WTC11 (cell line): ENCODE data around the gene DAPK3. TPM values are rescaled to one million over a fixed set of nuclear protein-coding genes. Genes with fewer than 3 reads are reported as not detected.

Experiments used
- ATAC-seq: fragments of 200-7000 bp; cut with Tn5 transposase; 2 replicates; pipeline ENCODE4 v1.10.0; 2021; ENCODE audit warnings: mild to moderate bottlenecking, moderate library complexity
- CTCF ChIA-PET: fragments of 300-600 bp; sonication (Branson Sonifier 250); formaldehyde crosslinking; loops from one replicate; lab custom pipeline; 2021; ENCODE audit warnings: antibody characterized with exemption; lab: Charles Lee
- POLR2A ChIA-PET: fragments of 350-600 bp; sonication (Branson Sonifier 250); formaldehyde crosslinking; loops from one replicate; lab custom pipeline; 2021; ENCODE audit warnings: antibody characterized with exemption; lab: Charles Lee
- DNase-seq: peaks from one replicate; pipeline ENCODE4 v3.0.0; 2021; ENCODE audit warnings: low spot score
- H3K27ac Mint-ChIP-seq: 2 replicates; pipeline ENCODE4 v1.8.0; 2021; ENCODE audit warnings: mixed read lengths
- H3K27me3 Mint-ChIP-seq: 2 replicates; pipeline ENCODE4 v1.8.0; 2021; ENCODE audit warnings: low read depth, mild to moderate bottlenecking, moderate library complexity, mixed read lengths
- H3K36me3 Mint-ChIP-seq: 2 replicates; pipeline ENCODE4 v1.8.0; 2021; ENCODE audit warnings: mixed read lengths
- H3K4me1 Mint-ChIP-seq: 2 replicates; pipeline ENCODE4 v1.8.0; 2022; ENCODE audit warnings: mixed read lengths
- H3K4me3 Mint-ChIP-seq: 2 replicates; pipeline ENCODE4 v1.8.0; 2021; ENCODE audit warnings: mild to moderate bottlenecking, moderate library complexity, mixed read lengths
- H3K9me3 Mint-ChIP-seq: 2 replicates; pipeline ENCODE4 v1.8.0; 2021; ENCODE audit warnings: mixed read lengths
- AFF4 ChIP-seq: sonication (generic); formaldehyde crosslinking; IDR thresholded peaks from 2 replicates; pipeline ENCODE4 v1.8.1; 2023; ENCODE audit warnings: mild to moderate bottlenecking, missing genetic modification reagents, borderline replicate concordance
- AR ChIP-seq: fragments of 250-450 bp; sonication (Bioruptor Pico); IDR thresholded peaks from 2 replicates; pipeline ENCODE4 v1.9.0; 2021; ENCODE audit warnings: mild to moderate bottlenecking
- ESRRA ChIP-seq: sonication (generic); formaldehyde crosslinking; IDR thresholded peaks from 2 replicates; pipeline ENCODE4 v1.8.1; 2022; ENCODE audit warnings: mild to moderate bottlenecking, missing genetic modification reagents, borderline replicate concordance
- ETV6 ChIP-seq: sonication (generic); formaldehyde crosslinking; IDR thresholded peaks from 2 replicates; pipeline ENCODE4 v1.8.1; 2022; ENCODE audit warnings: mild to moderate bottlenecking, missing genetic modification reagents
- GABPB1 ChIP-seq: sonication (generic); formaldehyde crosslinking; IDR thresholded peaks from 2 replicates; pipeline ENCODE4 v1.8.1; 2023; ENCODE audit warnings: mild to moderate bottlenecking, missing genetic modification reagents
- HMGXB4 ChIP-seq: sonication (generic); formaldehyde crosslinking; IDR thresholded peaks from 2 replicates; pipeline ENCODE4 v1.8.1; 2023; ENCODE audit warnings: mild to moderate bottlenecking, moderate library complexity, missing genetic modification reagents
- MAX ChIP-seq: sonication (generic); formaldehyde crosslinking; IDR thresholded peaks from 2 replicates; pipeline ENCODE4 v1.8.0; 2022; ENCODE audit warnings: mild to moderate bottlenecking, missing genetic modification reagents
- MLX ChIP-seq: sonication (generic); formaldehyde crosslinking; IDR thresholded peaks from 2 replicates; pipeline ENCODE4 v1.8.1; 2023; ENCODE audit warnings: mild to moderate bottlenecking, missing genetic modification reagents, moderate library complexity
- NFYB ChIP-seq: sonication (generic); formaldehyde crosslinking; conservative IDR thresholded peaks from 2 replicates; pipeline ENCODE4 v1.8.0; 2022; ENCODE audit warnings: low read depth, missing genetic modification reagents
- NR2C2 ChIP-seq: sonication (generic); formaldehyde crosslinking; IDR thresholded peaks from 2 replicates; pipeline ENCODE4 v1.8.0; 2022; ENCODE audit warnings: mild to moderate bottlenecking, missing genetic modification reagents
- SMAD4 ChIP-seq: sonication (generic); formaldehyde crosslinking; IDR thresholded peaks from 2 replicates; pipeline ENCODE4 v1.8.0; 2022; ENCODE audit warnings: mild to moderate bottlenecking, missing genetic modification reagents
- SOX15 ChIP-seq: fragments of 250-450 bp; sonication (Bioruptor Pico); IDR thresholded peaks from 2 replicates; pipeline ENCODE4 v1.9.0; 2021; ENCODE audit warnings: mild to moderate bottlenecking
- SP1 ChIP-seq: sonication (generic); formaldehyde crosslinking; conservative IDR thresholded peaks from 2 replicates; pipeline ENCODE4 v1.8.1; 2022; ENCODE audit warnings: missing genetic modification reagents
- TP53 ChIP-seq: sonication (generic); formaldehyde crosslinking; IDR thresholded peaks from 2 replicates; pipeline ENCODE4 v1.8.1; 2023; ENCODE audit warnings: mild to moderate bottlenecking, missing genetic modification reagents
- ZBTB21 ChIP-seq: sonication (generic); formaldehyde crosslinking; IDR thresholded peaks from 2 replicates; pipeline ENCODE4 v1.8.1; 2023; ENCODE audit warnings: mild to moderate bottlenecking, missing genetic modification reagents, borderline replicate concordance
- ZNF263 ChIP-seq: sonication (generic); formaldehyde crosslinking; IDR thresholded peaks from 2 replicates; pipeline ENCODE4 v1.8.1; 2022; ENCODE audit warnings: low read depth, mild to moderate bottlenecking, moderate library complexity, missing genetic modification reagents
- ZNF671 ChIP-seq: fragments of 250-450 bp; sonication (Bioruptor Pico); IDR thresholded peaks from 2 replicates; pipeline ENCODE4 v1.8.0; 2021; ENCODE audit warnings: mild to moderate bottlenecking
- ZSCAN18 ChIP-seq: fragments of 250-450 bp; sonication (Bioruptor Pico); IDR thresholded peaks from 2 replicates; pipeline ENCODE4 v2.1.2; 2022; ENCODE audit warnings: mild to moderate bottlenecking, moderate library complexity
- total RNA-seq: library from RNA; stranded (reverse); gene quantifications from 3 replicates; pipeline ENCODE4 v1.2.3, GENCODE V29; 2021

The DAPK3 gene
- total RNA-seq, 1 experiment from 2014 or later, result 73.5 TPM

- Mint-ChIP-seq H3K4me3 (no peak overlapping the region), H3K27me3 (no peaks in the 10 kb centered on the region), H3K4me1 (0 out of 2 replicates have a peak, but pooled peaks cover 3% of the 10 kb centered on the region), H3K27ac (no peak overlapping the region), H3K9me3 (no peaks in the 10 kb centered on the region), H3K36me3 (peaks cover 6% of the 10 kb centered on the region)
- ATAC-seq, result no peak
- CTCF ChIA-PET, result interaction anchor here (1.2 kb wide), 1 partner anchor 28 kb away, joined by 3 read pairs; no protein-coding TSS in a partner anchor
- TF ChIP-seq MAX, result no peak
- no peak for TF ChIP-seq NR2C2 (CRISPR knock-in tag)
- TF ChIP-seq ZNF671, result no peak
- no peak for TF ChIP-seq SP1 (CRISPR knock-in tag)
- TF ChIP-seq GABPB1 (CRISPR knock-in tag), result no peak
- no peak for TF ChIP-seq SMAD4
- TF ChIP-seq HMGXB4, result no peak
- no peak for TF ChIP-seq ETV6
- POLR2A ChIA-PET, result no interaction called here
- DNase-seq, result no peak
Measured at GRCh38 chr19:4015705-4016402, 45.0 kb upstream of the DAPK3 start.

- H3K4me1 Mint-ChIP-seq, result 0 out of 2 replicates have a peak, but pooled peaks cover 3% of the 10 kb centered on the region
- no peaks in the 10 kb centered on the region for H3K9me3 Mint-ChIP-seq
- ChIA-PET CTCF (interaction anchor here (1.0 kb wide), 1 partner anchor 27 kb away, joined by 3 read pairs; no protein-coding TSS in a partner anchor), POLR2A (no interaction called here)
- H3K27ac Mint-ChIP-seq, result no peak overlapping the region
- H3K4me3 Mint-ChIP-seq, result no peak overlapping the region
- peaks cover 6% of the 10 kb centered on the region for H3K36me3 Mint-ChIP-seq
- TF ChIP-seq SOX15 (CRISPR knock-in tag) (no peak), AR (CRISPR knock-in tag) (no peak), TP53 (CRISPR knock-in tag) (no peak), NFYB (CRISPR knock-in tag) (no peak), ZNF263 (CRISPR knock-in tag) (peak; percentile 73; the same call in 1 of the 2 replicates), MLX (CRISPR knock-in tag) (no peak), ESRRA (CRISPR knock-in tag) (peak; percentile 31; the same call in 1 of the 2 replicates), ZNF671 (no peak), ZBTB21 (CRISPR knock-in tag) (no peak), ZSCAN18 (CRISPR knock-in tag) (no peak), AFF4 (no peak), SMAD4 (no peak)
- ATAC-seq (peak; percentile 83), DNase-seq (peak; percentile 77)
- no peaks in the 10 kb centered on the region for H3K27me3 Mint-ChIP-seq
Measured at GRCh38 chr19:4014541-4015491, 43.9 kb upstream of the DAPK3 start.
